HG02870 (cell line): Measurements from ENCODE around the gene BMP8B.

Source experiments
- ATAC-seq: cut with Tn5 transposase; IDR thresholded peaks from one replicate; pipeline ENCODE4 v1.9.1; 2021; ENCODE audit warnings: mild to moderate bottlenecking, moderate library complexity; ENCODE audit not compliant: unreplicated experiment

The BMP8B gene

GRCh38 chr1:39727932-39728317 is 60.7 kb downstream of the BMP8B start:
- no peak for ATAC-seq

GRCh38 chr1:39727221-39727931 is 61.3 kb downstream of the BMP8B start:
- ATAC-seq, result no peak

GRCh38 chr1:39726600-39726999 is 62.1 kb downstream of the BMP8B start:
- no peak for ATAC-seq

- ATAC-seq, result no peak
Observed at GRCh38 chr1:39722495-39722894, 66.2 kb downstream of the BMP8B start.

- no peak for ATAC-seq
Observed at GRCh38 chr1:39721664-39722063, 67.0 kb downstream of the BMP8B start.

- ATAC-seq, result no peak
Observed at GRCh38 chr1:39720094-39720999, 68.3 kb downstream of the BMP8B start.

GRCh38 chr1:39717809-39718208 is 70.9 kb downstream of the BMP8B start:
- ATAC-seq, result no peak

- ATAC-seq, result no peak
Observed at GRCh38 chr1:39713557-39713956, 75.1 kb downstream of the BMP8B start.

GRCh38 chr1:39711966-39712340 is 76.7 kb downstream of the BMP8B start:
- no peak for ATAC-seq

GRCh38 chr1:39711104-39711965 is 77.3 kb downstream of the BMP8B start:
- no peak for ATAC-seq

GRCh38 chr1:39707506-39707905 is 81.2 kb downstream of the BMP8B start:
- no peak for ATAC-seq
